Tibial nerve (tissue), 4 donors: Measurements from ENCODE around the gene FKBP9.

ENCODE experiments used
- EP300 ChIP-seq, 2 donors: sonication (generic); formaldehyde crosslinking; IDR thresholded peaks; one replicate each; pipeline ENCODE4 v1.6.1; 2017; ENCODE audit warnings: antibody characterized with exemption in 2 of 2, mild to moderate bottlenecking in 1 of 2
- POLR2A ChIP-seq, 2 donors: fragments of 450-650 bp; IDR thresholded peaks; one replicate each; pipeline ENCODE4 v1.6.1; 2017; ENCODE audit warnings: antibody characterized with exemption in 2 of 2, mild to moderate bottlenecking in 2 of 2, moderate library complexity in 2 of 2
- TF ChIP-seq, protein P1 (sequence below), 5 experiments: fragments of 200-600 bp in 3 of 5; fragments of 450-650 bp in 2 of 5; sonication (generic) in 3 of 5; IDR thresholded peaks; one replicate each; pipeline ENCODE4 v1.5.1; 2016 to 2019; ENCODE audit warnings: antibody characterized with exemption in 5 of 5, mild to moderate bottlenecking in 3 of 5, moderate library complexity in 2 of 5

DNA sequence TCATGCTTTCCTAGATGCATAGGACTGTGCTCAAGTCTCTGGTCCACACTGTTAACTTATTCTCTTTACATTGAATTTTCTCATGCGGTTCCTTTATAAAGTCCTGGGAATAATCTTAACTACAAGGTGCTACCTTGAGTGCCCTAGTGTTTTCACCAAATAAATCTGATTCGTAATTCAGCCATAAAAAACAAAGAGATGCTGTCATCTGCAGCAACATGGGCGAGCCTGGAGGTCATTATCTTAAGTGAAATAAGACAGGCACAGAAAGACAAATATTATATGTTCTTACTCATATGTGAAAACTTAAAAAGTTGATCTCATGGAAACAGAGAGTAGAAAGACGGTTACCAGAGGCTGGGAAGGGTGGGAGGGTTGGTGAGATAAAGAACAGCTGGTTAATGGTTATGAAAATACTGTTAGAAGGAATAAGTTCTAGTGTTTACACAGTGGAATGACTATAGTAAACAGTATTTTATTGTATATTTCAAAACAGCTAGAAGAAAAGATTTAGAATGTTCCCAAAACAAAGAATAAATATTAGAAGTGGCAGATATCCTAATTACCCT is 67.0 kb downstream of the FKBP9 start:
- TF ChIP-seq POLR2A (IDR thresholded peaks at IDR 0.05) (no peak), EP300 (IDR thresholded peaks at IDR 0.05) (no peak)
- TF ChIP-seq, protein P1, sequence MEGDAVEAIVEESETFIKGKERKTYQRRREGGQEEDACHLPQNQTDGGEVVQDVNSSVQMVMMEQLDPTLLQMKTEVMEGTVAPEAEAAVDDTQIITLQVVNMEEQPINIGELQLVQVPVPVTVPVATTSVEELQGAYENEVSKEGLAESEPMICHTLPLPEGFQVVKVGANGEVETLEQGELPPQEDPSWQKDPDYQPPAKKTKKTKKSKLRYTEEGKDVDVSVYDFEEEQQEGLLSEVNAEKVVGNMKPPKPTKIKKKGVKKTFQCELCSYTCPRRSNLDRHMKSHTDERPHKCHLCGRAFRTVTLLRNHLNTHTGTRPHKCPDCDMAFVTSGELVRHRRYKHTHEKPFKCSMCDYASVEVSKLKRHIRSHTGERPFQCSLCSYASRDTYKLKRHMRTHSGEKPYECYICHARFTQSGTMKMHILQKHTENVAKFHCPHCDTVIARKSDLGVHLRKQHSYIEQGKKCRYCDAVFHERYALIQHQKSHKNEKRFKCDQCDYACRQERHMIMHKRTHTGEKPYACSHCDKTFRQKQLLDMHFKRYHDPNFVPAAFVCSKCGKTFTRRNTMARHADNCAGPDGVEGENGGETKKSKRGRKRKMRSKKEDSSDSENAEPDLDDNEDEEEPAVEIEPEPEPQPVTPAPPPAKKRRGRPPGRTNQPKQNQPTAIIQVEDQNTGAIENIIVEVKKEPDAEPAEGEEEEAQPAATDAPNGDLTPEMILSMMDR (IDR thresholded peaks at IDR 0.05), result no peak
